PC-3 (cell line): ENCODE data around the gene OR10A3. TPM values are rescaled to one million over a fixed set of nuclear protein-coding genes. Genes with fewer than 3 reads are reported as not detected.

ENCODE experiments used
- ATAC-seq: fragments of 200-7000 bp; cut with Tn5 transposase; 2 replicates; pipeline ENCODE4 v1.9.1; 2020; ENCODE audit warnings: mild to moderate bottlenecking, moderate library complexity
- BruUV-seq: library from RNA; stranded (reverse); fragments of 400-500 nt; replicated peaks from 2 replicates; lab custom pipeline; 2021; lab: Mats Ljungman, UMichigan
- CTCF ChIA-PET: fragments of 300-600 bp; sonication (Branson Sonifier 250); formaldehyde crosslinking; loops from one replicate; lab custom pipeline; 2022; ENCODE audit warnings: antibody characterized with exemption; lab: Charles Lee
- POLR2A ChIA-PET: fragments of 300-600 bp; sonication (Branson Sonifier 250); formaldehyde crosslinking; loops from one replicate; lab custom pipeline; 2022; ENCODE audit warnings: antibody characterized with exemption; ENCODE audit not compliant: unreplicated experiment; lab: Charles Lee
- DNase-seq: peaks from one replicate; pipeline ENCODE4 v3.0.0-alpha.2; 2015
- H2AFZ ChIP-seq: fragments of 300-600 bp; sonication (generic); 2 replicates; pipeline ENCODE4 v1.6.0; 2016; ENCODE audit warnings: antibody characterized with exemption, low read length
- H3F3A ChIP-seq: fragments of 300-600 bp; sonication (generic); one replicate; pipeline ENCODE4 v1.6.0; 2017; ENCODE audit warnings: antibody characterized with exemption, low read length, control low read depth, mild to moderate bottlenecking; ENCODE audit not compliant: unreplicated experiment
- H3K27ac ChIP-seq: fragments of 300-600 bp; sonication (generic); 2 replicates; pipeline ENCODE4 v1.5.1; 2016; ENCODE audit warnings: mild to moderate bottlenecking, low read length
- H3K27me3 ChIP-seq: fragments of 300-600 bp; sonication (generic); 2 replicates; pipeline ENCODE4 v1.6.1; 2016; ENCODE audit warnings: low read length, mixed read lengths
- H3K36me3 ChIP-seq: fragments of 300-600 bp; sonication (generic); 2 replicates; pipeline ENCODE4 v1.6.1; 2016; ENCODE audit warnings: low read depth, mixed run types, low read length, mixed read lengths
- H3K4me1 ChIP-seq: fragments of 300-600 bp; sonication (generic); 2 replicates; pipeline ENCODE4 v1.5.1; 2016; ENCODE audit warnings: low read length; ENCODE audit not compliant: insufficient read depth
- H3K4me2 ChIP-seq: fragments of 300-600 bp; sonication (generic); 2 replicates; pipeline ENCODE4 v1.6.0; 2016; ENCODE audit warnings: low read length
- H3K4me3 ChIP-seq: fragments of 300-600 bp; sonication (generic); 2 replicates; pipeline ENCODE4 v1.5.1; 2016; ENCODE audit warnings: mild to moderate bottlenecking, low read length, mixed read lengths
- H3K79me2 ChIP-seq: fragments of 300-600 bp; sonication (generic); 2 replicates; pipeline ENCODE4 v1.6.1; 2017; ENCODE audit warnings: low read length, mixed read lengths
- H3K9ac ChIP-seq: fragments of 300-600 bp; sonication (generic); 2 replicates; pipeline ENCODE4 v1.6.0; 2016; ENCODE audit warnings: mild to moderate bottlenecking, low read length
- H3K9me2 ChIP-seq: fragments of 300-600 bp; sonication (generic); replicated peaks from 2 replicates; pipeline ENCODE4 v1.6.1; 2016; ENCODE audit warnings: mixed run types, low read length, mixed read lengths
- H3K9me3 ChIP-seq: fragments of 300-600 bp; sonication (generic); 2 replicates; pipeline ENCODE4 v1.6.1; 2016; ENCODE audit warnings: low read length, mixed read lengths
- H4K20me1 ChIP-seq: fragments of 300-600 bp; sonication (generic); 2 replicates; pipeline ENCODE4 v1.6.1; 2016; ENCODE audit warnings: low read length, mixed read lengths
- EZH2 ChIP-seq: fragments of 300-600 bp; sonication (generic); IDR thresholded peaks from one replicate; pipeline ENCODE4 v1.6.1; 2017; ENCODE audit warnings: antibody characterized with exemption, mild to moderate bottlenecking, low read length; ENCODE audit not compliant: unreplicated experiment
- EZH2phosphoT487 ChIP-seq: fragments of 300-600 bp; sonication (generic); IDR thresholded peaks from 2 replicates; pipeline ENCODE4 v1.6.1; 2018; ENCODE audit warnings: mild to moderate bottlenecking, antibody characterized with exemption, low read length, borderline replicate concordance
- intact Hi-C: fragments of 100-400 bp; cut with micrococcal nuclease; formaldehyde crosslinking; loops from 2 replicates; pipeline ENCODE4 v1.9.0; 2023
- total RNA-seq: library from RNA; depleted of rRNA; stranded (reverse); fragments of >200 nt; gene quantifications from 2 replicates; pipeline ENCODE4 v1.2.3, GENCODE V29; 2014
- TF ChIP-seq, protein P1 (sequence below): fragments of 300-600 bp; sonication (generic); conservative IDR thresholded peaks from 2 replicates; pipeline ENCODE4 v1.5.1; 2017; ENCODE audit warnings: antibody characterized with exemption, low read depth, mild to moderate bottlenecking, low read length

Gene OR10A3
- total RNA-seq, 1 experiment from 2014 or later = not detected

DNA sequence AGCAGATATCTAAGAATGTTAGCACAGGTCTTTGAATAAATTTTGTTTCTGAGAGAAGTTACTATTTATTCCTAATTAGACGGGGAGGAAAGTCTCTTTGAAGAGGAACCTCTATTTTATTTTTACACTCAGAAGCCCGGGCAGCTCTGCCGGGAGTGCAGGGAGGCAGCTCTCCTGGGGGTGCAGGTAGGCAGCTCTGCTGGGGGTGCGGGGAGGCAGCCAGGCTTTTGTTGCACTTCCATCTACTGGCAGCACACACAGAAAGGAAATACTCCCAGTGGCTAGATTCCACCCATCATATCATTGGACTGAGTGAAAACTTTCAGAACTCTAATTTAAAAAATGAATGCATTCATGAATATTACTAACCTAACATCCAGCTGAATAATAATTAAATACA lies 35.0 kb downstream of the OR10A3 start:
- peak overlapping the region; percentile 76 for H3K4me2 ChIP-seq
- no peaks in the 10 kb centered on the region for H3K27me3 ChIP-seq
- no peaks in the 10 kb centered on the region for H3K9me3 ChIP-seq
- ATAC-seq = no peak
- POLR2A ChIA-PET = interaction anchor here (1.0 kb wide), 1 partner anchor 80 kb away, joined by 8 read pairs; the partner anchor contains the start of gene EIF3F
- peak; percentile 22 for DNase-seq
- H3K4me1 ChIP-seq = peaks cover 67% of the 10 kb centered on the region
- CTCF ChIA-PET = interaction anchor here (3.0 kb wide), 1 partner anchor 80 kb away, joined by 30 read pairs; the partner anchor contains the start of gene EIF3F
- H3K79me2 ChIP-seq = peaks cover 19% of the 10 kb centered on the region; the same call in 1 of the 2 replicates
- intact Hi-C loops = loop anchor here (2.0 kb wide), 1 partner anchor 70 kb away; no protein-coding TSS in a partner anchor
- H3K36me3 ChIP-seq = no peaks in the 10 kb centered on the region
- no peak overlapping the region for H3K9ac ChIP-seq
- peak overlapping the region; percentile 41; the same call in 1 of the 2 replicates for H2AFZ ChIP-seq
- H3K27ac ChIP-seq = peak overlapping the region; percentile 44
- no peaks in the 10 kb centered on the region for H4K20me1 ChIP-seq
- TF ChIP-seq, protein P1, sequence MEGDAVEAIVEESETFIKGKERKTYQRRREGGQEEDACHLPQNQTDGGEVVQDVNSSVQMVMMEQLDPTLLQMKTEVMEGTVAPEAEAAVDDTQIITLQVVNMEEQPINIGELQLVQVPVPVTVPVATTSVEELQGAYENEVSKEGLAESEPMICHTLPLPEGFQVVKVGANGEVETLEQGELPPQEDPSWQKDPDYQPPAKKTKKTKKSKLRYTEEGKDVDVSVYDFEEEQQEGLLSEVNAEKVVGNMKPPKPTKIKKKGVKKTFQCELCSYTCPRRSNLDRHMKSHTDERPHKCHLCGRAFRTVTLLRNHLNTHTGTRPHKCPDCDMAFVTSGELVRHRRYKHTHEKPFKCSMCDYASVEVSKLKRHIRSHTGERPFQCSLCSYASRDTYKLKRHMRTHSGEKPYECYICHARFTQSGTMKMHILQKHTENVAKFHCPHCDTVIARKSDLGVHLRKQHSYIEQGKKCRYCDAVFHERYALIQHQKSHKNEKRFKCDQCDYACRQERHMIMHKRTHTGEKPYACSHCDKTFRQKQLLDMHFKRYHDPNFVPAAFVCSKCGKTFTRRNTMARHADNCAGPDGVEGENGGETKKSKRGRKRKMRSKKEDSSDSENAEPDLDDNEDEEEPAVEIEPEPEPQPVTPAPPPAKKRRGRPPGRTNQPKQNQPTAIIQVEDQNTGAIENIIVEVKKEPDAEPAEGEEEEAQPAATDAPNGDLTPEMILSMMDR = no peak
- no peak for TF ChIP-seq EZH2phosphoT487
- no peak for TF ChIP-seq EZH2
- BruUV-seq = TSS peak; percentile 76
- H3K4me3 ChIP-seq = peak overlapping the region; percentile 52
- H3K9me2 ChIP-seq = no peaks in the 10 kb centered on the region
- no peaks in the 10 kb centered on the region for H3F3A ChIP-seq

DNA sequence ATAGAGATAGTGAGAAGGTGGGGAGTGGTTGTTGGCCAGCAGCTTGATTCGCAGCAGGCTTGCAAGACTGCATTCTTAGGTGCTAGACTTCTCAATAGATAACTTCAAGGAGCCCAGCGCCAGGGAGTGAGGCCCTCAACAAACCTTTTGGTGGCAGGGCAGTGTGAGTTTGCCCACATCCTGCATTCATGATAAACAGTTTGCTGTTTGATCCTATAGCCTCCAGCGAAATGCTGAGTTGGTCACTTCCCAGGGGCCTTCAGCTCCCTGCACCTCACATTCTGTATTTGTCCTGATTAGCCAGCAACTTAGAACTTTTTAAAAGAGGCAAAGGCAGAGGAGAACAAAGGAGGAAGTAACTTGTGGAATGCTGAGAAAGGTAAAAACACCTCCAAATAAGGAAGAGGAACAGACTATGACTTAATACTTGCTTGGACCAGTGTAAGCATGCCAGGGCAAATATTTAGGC lies 35.5 kb downstream of the OR10A3 start:
- Histone ChIP-seq H2AFZ (peak overlapping the region; percentile 41; the same call in 1 of the 2 replicates), H3K4me1 (peaks cover 72% of the 10 kb centered on the region), H3K36me3 (no peaks in the 10 kb centered on the region), H3K9me2 (no peaks in the 10 kb centered on the region), H3K27me3 (no peaks in the 10 kb centered on the region), H4K20me1 (no peaks in the 10 kb centered on the region), H3K4me3 (peak overlapping the region; percentile 52), H3F3A (no peaks in the 10 kb centered on the region), H3K9me3 (no peaks in the 10 kb centered on the region), H3K9ac (no peak overlapping the region), H3K79me2 (peaks cover 19% of the 10 kb centered on the region; the same call in 1 of the 2 replicates), H3K27ac (peak overlapping the region; percentile 44), H3K4me2 (peak overlapping the region; percentile 76)
- POLR2A ChIA-PET = interaction anchor here (1.0 to 1.3 kb wide), 2 partner anchors 81 kb away, joined by 4 to 8 read pairs; partner anchors contain the start of gene EIF3F
- intact Hi-C loops = loop anchor here (1.0 to 2.0 kb wide), 2 partner anchors 71 to 81 kb away; partner anchors contain the start of gene EIF3F
- TF ChIP-seq, protein P1 = no peak
- no peak for TF ChIP-seq EZH2
- TF ChIP-seq EZH2phosphoT487 = no peak
- ATAC-seq (peak; percentile 52), DNase-seq (peak; percentile 88)
- CTCF ChIA-PET = interaction anchor here (1.0 to 3.0 kb wide), 2 partner anchors 74 to 81 kb away, joined by 4 to 30 read pairs; partner anchors contain the start of gene EIF3F
- no TSS peak for BruUV-seq
